A549 (cell line): ENCODE data around the gene TEDC1.

Experiments used
- CHD4 ChIP-seq: fragments of 200-600 bp; sonication (generic); IDR thresholded peaks from 2 replicates; pipeline ENCODE4 v1.6.1; 2016; ENCODE audit warnings: antibody characterized with exemption, mild to moderate bottlenecking, borderline replicate concordance
- TF ChIP-seq, protein P1 (sequence below): fragments of >200 bp; sonication (Bioruptor Twin); formaldehyde crosslinking; IDR thresholded peaks from 3 replicates; pipeline ENCODE4 v1.5.1; 2016
- TF ChIP-seq, protein P2 (sequence below): IDR thresholded peaks from 2 replicates; pipeline ENCODE4 v1.6.1; 2012; ENCODE audit warnings: low read depth, borderline replicate concordance
- TF ChIP-seq, protein P3 (sequence below): fragments of 200-600 bp; sonication (generic); IDR thresholded peaks from 2 replicates; pipeline ENCODE4 v1.6.1; 2016; ENCODE audit warnings: antibody characterized with exemption, mild to moderate bottlenecking, moderate library complexity

- TF ChIP-seq CHD4: no peak
- TF ChIP-seq, protein P1, sequence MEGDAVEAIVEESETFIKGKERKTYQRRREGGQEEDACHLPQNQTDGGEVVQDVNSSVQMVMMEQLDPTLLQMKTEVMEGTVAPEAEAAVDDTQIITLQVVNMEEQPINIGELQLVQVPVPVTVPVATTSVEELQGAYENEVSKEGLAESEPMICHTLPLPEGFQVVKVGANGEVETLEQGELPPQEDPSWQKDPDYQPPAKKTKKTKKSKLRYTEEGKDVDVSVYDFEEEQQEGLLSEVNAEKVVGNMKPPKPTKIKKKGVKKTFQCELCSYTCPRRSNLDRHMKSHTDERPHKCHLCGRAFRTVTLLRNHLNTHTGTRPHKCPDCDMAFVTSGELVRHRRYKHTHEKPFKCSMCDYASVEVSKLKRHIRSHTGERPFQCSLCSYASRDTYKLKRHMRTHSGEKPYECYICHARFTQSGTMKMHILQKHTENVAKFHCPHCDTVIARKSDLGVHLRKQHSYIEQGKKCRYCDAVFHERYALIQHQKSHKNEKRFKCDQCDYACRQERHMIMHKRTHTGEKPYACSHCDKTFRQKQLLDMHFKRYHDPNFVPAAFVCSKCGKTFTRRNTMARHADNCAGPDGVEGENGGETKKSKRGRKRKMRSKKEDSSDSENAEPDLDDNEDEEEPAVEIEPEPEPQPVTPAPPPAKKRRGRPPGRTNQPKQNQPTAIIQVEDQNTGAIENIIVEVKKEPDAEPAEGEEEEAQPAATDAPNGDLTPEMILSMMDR: no peak
- TF ChIP-seq, protein P2, sequence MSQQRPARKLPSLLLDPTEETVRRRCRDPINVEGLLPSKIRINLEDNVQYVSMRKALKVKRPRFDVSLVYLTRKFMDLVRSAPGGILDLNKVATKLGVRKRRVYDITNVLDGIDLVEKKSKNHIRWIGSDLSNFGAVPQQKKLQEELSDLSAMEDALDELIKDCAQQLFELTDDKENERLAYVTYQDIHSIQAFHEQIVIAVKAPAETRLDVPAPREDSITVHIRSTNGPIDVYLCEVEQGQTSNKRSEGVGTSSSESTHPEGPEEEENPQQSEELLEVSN: no peak
- TF ChIP-seq, protein P3, sequence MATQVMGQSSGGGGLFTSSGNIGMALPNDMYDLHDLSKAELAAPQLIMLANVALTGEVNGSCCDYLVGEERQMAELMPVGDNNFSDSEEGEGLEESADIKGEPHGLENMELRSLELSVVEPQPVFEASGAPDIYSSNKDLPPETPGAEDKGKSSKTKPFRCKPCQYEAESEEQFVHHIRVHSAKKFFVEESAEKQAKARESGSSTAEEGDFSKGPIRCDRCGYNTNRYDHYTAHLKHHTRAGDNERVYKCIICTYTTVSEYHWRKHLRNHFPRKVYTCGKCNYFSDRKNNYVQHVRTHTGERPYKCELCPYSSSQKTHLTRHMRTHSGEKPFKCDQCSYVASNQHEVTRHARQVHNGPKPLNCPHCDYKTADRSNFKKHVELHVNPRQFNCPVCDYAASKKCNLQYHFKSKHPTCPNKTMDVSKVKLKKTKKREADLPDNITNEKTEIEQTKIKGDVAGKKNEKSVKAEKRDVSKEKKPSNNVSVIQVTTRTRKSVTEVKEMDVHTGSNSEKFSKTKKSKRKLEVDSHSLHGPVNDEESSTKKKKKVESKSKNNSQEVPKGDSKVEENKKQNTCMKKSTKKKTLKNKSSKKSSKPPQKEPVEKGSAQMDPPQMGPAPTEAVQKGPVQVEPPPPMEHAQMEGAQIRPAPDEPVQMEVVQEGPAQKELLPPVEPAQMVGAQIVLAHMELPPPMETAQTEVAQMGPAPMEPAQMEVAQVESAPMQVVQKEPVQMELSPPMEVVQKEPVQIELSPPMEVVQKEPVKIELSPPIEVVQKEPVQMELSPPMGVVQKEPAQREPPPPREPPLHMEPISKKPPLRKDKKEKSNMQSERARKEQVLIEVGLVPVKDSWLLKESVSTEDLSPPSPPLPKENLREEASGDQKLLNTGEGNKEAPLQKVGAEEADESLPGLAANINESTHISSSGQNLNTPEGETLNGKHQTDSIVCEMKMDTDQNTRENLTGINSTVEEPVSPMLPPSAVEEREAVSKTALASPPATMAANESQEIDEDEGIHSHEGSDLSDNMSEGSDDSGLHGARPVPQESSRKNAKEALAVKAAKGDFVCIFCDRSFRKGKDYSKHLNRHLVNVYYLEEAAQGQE: no peak
Measured at GRCh38 chr14:105468621-105469241, 22.3 kb upstream of the TEDC1 start.
